ENCODE data around the gene PTRH2.
A peak's percentile ranks its signal among the peaks of the same experiment; 100 is the strongest.

Gene PTRH2

GRCh38 chr17:59707149-59707970 is at the start of gene PTRH2, which contains the start of gene VMP1:
TSS of gene PTRH2 (minus strand) at chr17:59707430. CDS start at chr17:59697978, 9,452 bp downstream.
TSS of gene VMP1 (plus strand) at chr17:59707654. CDS start at chr17:59731447, 23,793 bp downstream.
- TF ChIP-seq CTCF (IDR thresholded peaks at IDR 0.05) = no peak

DNA sequence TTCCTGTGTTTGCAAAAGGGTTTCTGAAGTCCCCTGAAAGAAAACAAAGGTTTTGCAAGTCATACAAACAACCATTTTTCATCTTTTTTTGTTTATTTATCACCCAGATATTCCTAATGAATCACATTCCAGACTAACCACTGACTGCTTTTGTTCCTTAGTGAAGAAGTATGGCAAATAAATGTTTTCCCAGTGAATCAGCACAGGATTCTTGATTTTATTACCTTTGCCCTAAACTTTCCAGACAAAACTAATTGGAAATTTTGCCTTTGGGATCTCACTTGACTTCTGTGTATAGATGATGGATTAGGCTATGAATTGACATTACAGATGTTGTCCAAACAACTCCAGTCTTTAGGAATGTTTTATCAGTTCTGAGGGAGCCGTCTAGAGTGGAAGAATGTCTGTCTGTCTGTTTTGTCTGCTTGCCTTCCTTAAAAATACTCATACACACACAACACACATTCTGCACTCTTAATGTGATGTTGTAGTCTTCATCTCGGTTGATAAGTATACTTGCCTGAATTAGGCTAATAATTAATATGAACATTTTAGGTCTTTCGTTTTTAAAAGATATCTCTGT is 49.1 kb upstream of the PTRH2 start:
- no peak for TF ChIP-seq CTCF (IDR thresholded peaks at IDR 0.05)

DNA sequence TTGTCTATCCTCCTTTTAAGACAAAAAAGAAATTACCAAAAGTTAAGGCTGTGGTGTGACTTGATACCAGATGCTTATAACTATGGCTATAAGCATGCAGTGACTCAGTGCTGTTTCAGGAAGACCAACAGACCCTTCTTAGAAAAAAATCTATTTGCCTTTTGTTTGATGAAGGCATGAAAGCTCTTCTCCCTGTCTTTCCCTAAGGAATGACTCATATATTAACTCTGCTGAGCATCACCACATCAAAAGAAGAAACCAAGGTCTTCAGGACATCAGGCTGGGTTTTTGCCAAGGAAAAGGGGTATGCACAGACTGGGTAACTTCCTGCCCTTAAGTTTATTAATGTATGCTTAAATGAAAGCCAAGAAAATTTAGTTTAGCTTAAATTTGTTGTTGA is 47.3 kb upstream of the PTRH2 start:
- TF ChIP-seq CTCF (IDR thresholded peaks at IDR 0.05) = no peak

DNA sequence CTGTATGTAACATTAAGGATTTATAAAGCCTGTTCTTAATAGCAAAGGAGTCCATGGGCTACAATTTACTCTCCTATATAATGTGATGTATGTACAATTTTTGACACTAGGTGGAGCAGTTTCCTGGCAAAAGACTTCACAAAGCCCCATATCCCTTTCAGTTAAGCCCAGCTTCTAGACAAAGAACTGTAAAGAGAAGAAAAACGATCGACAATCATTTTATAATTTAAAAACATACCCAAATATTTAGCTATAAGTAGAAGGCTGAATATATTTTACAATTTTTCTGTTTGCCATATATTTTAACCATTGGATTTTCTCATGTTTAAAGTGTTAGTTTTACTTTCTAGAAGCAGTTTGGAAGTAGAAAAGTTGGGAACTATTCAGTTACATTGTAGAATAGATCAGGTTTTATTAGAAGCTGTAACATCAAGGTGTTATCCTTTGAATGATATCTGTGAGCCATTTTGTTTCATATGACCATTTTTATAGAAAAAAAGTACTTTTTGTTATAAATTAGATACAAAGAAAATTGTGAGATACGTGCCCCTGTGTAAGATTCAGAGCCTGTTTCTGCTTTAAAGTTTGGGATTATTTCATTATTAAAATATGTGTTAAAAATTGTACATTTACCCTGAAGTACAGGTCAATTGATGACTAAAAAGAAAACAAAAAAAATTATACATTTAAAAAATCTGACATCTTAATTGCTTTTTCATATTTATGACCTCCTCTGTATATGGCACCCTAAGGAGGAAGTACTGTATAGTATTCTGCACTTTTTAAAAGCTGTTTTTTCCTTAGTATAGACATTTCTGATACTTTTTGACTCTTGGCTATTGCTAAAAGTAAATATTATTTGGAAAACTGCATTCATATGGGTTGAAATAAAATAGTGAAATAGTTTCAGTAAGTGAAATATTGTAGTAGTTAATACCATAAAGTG is 46.6 kb upstream of the PTRH2 start:
- peak; percentile 68 for TF ChIP-seq CTCF (IDR thresholded peaks at IDR 0.05)

DNA sequence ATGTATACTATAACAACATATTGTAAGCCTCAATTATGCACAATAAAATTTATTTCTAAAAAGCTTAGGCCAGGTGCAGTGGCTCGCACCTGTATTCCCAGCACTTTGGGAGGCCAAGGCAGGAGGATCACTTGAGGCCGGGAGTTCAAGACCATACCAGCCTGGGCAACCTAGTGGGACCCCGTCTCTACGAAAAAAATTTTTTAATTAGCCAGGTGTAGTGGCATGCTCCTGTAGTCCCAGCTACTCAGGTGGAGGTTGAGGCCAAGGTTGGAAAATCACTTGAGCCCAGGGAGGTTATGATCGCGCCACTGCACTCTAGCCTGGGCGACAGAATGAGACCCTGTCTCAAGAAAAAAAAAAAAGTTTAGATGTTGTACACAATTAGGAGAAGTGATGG is 45.7 kb upstream of the PTRH2 start:
- no peak for TF ChIP-seq CTCF (IDR thresholded peaks at IDR 0.05)

DNA sequence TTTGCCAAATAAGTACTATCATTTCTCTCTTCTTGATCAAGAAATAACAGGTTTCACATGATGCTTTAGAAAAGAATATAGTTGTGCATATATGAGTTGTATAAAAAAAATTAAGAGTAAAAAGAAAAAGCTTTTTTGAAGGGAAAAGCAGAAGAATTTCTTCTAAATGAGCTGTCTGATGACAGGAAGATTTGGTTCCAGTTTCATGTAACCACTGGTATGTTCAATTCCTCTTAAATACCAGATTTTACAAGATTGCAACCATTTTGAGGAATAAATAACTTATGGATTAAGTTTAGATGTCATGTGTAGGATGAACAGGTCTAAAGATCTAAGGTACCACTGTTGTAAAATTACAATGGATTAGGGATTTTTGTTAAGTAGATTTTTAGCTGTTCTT is 45.2 kb upstream of the PTRH2 start:
- TF ChIP-seq CTCF (IDR thresholded peaks at IDR 0.05) = no peak

GRCh38 chr17:59751955-59752413 is 44.8 kb upstream of the PTRH2 start:
- TF ChIP-seq CTCF (IDR thresholded peaks at IDR 0.05) = no peak

All from LNCAP (cell line).